GM19397 (cell line): ENCODE data around the gene TSPO.

Experiments
- ATAC-seq: cut with Tn5 transposase; IDR thresholded peaks from one replicate; pipeline ENCODE4 v1.9.1; 2021; ENCODE audit warnings: mild to moderate bottlenecking, moderate library complexity; ENCODE audit not compliant: unreplicated experiment

Gene TSPO

DNA sequence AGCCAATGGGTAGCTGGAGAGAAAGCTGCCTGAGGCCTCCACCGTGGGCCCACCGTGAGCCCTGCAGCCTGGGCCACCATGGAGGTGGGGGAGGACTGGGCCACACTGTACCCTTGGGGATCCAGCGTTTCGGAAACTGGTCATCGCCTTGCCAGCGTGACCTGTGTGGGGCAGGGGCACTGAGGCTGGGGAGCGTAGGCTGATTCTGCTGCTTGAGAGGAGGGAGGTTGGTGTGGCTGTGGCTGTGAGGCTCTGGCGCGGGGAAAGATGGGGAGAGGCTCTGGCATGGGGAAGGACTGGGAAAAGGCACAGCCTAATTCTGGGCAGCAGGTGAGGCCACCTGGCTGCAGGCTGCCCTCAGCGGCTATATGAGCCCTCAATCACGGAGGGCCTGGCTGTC lies 48.2 kb downstream of the TSPO start:
- ATAC-seq = no peak

DNA sequence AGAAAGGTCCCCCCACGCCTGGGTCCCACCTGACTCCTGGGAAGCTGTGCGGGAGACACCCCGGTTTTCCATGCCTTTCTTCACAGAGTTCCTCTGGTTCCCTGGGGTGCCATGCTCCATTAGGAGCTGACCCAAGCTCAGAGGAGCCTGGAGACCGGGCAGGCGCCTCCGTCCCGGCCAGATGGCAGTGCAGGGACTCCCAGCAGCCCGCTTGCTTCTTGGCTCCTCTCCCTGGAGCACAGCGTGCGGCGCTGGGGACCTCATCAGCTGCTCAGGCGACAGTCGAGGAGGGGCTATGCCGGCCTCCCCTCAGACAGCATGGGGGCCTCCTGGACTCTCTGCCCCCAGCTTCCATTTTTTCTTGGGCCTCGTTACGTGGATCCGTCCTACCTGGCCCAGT lies 48.7 kb downstream of the TSPO start:
- ATAC-seq = no peak

DNA sequence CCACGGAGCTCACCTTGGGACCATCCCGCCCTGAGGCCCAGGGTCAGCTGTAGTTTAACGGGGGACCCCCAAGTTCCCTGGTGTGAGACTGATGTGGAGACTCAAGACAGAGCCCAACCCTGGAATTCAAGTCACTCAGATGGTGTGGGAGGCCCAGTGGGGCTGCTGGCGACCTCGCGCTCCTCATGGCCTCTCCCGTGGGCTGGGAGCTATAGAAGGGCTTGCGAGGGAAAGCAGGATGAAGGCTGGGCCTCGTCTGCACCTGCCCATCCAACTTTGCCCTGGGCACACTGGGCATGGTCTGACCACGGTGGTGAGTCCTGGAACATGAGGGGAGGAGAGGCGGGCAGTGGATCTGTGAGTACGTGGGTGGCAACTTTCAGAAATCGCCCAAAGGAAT lies 49.2 kb downstream of the TSPO start:
- ATAC-seq = no peak

DNA sequence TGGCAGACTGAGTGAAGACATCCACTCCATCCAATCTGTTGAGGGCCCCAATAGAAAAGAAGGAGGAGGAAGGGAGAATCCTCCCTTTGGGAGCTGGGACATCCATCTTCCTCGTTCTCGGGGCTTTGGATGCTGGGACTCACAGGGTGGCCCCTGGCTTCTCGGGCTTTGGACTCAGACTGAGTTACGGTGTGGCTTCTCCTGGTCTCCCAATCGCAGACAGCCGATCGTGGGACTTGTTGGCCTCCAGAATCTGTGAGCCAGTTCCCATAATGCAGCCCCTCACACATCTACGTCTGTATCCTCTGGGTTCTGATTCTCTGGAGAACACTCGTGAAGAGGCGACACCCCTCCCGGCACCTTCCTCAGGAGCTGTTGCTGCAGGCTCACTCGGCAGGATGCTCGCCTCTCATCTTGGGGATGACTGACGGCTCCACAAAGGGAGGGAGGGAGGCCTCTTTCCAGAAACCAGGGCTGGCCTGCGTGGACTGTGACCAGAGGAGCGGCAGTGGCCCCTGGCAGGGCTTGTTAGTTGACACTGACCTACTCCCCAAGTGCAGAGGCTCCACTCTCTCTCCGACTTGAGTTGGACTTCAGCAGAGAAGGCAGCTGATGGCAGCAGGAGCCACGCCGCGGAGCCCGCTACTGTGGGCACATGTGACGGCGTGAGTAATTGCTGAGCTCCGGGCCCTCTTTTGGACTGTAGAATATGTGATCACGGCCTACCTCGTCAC lies 50.3 kb downstream of the TSPO start:
- no peak for ATAC-seq

DNA sequence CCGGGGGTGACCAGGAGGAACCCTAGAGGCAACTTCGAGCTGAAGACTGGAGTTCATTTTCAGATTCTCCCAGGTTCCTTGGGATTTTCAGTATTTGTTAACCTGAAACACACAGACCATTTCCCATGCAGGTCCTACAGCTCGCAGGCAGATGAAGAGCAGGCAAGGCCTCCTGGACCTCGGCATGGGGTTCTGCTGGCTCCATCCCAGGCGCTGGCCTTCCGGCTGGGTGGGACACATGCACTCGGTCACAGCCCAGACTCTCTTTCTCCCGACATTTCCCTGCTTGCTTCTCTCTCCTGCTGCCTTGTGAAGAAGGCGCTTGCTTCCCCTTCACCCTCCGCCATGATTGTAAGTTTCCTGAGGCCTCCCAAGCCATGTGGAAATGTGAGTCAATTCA lies 51.0 kb downstream of the TSPO start:
- no peak for ATAC-seq

DNA sequence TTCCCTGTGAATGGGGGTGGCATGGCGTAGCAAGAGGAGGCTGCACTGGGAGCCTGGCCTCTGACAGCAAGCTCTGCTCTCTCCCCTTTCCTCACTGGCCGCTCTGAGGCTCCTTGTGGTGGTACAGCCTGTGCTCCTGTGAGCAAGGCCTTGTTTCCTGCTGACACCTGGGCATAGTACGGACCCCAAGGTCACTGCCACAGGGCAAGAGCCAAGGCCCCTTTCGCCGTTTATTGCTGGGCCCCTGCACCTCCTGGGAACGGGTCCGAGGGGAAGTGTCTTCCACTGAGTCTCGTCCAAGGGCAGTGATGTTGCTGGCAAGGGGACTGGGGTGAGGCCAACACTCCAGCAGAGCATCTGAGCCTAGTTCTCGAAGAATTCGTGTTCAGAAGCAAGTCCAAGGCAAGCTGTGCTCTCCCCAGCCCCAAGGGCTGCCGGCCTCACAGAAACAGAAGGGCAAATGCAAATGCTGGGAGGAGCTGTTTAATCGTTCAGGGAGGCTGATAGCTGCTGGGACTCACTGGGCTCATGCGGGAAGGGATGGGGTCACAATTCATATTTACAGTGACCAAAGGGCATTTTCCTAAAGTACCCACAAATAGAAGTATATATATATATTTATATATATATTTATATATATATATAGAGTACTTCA lies 51.5 kb downstream of the TSPO start:
- ATAC-seq = no peak

DNA sequence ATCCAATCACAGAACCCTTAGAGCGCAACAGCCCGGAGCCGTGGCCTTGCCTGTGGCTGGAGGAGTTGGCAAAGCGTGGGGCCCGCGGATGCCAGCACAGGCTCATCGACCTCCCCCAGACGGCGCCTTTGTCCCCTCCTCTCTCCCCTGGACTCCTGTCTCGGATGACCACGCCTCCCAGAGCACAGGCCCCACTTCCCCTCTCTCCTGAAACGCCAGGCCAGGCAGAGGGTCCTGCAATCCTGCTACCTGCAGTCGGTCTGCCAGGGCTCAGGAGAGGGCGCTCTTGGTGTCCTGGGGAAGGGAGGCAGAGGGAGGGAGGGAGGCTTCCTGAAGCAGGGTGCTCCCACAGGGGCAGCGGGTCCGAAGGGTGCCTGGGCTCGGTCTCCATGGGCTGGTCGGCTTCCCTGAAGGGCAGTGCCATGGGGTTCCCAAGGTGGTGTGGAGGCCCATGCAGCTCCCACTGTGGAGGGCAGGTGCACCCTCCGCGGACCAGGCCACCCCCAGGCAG lies 52.2 kb downstream of the TSPO start:
- ATAC-seq = no peak

DNA sequence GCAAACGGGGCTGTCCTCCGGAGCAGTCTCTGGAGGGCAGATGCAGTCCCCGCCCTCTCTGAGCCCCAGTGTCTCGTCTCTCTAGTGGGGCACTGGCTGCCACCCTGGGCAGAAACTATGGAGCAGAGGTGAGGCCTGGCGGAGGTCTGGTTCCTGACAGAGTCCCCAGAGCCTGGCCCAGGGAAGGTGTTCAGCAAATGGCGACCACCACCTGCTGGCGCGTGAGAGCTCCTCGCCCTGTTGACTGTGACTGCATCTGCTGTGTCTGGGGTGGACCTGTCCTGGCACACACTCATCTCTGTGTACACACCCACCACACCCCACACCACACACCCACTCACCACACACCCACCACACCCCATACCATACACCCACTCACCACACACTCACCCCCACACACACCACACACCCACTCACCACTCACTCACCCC lies 53.9 kb downstream of the TSPO start:
- no peak for ATAC-seq

DNA sequence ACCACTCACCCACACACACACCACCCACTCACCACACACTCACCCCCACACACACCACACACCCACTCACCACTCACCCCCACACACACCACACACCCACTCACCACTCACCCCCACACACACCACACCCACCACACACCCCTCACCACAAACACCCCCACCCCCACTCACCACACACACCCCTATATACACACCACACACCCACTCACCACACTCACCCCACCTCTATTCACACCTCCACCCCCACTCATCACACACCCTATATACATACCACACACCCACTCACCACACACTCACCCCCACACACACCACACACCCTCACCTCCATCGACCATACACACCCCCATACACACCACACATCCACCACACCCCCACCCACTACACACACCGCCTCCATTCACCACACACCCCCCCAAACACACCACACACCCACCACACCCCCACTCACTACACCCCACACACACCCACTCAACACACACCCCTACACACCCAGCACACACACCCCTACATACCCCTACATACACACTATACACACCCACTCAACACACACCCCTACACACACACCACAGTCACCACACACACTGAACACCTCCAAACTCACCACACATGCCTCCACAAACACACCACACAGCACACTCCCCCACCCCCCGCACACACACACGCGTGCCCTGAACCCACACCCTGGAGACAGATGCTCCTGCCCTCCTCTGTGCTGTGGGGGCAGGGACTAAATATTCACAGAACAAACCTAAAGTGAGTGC lies 54.6 kb downstream of the TSPO start:
- no peak for ATAC-seq

DNA sequence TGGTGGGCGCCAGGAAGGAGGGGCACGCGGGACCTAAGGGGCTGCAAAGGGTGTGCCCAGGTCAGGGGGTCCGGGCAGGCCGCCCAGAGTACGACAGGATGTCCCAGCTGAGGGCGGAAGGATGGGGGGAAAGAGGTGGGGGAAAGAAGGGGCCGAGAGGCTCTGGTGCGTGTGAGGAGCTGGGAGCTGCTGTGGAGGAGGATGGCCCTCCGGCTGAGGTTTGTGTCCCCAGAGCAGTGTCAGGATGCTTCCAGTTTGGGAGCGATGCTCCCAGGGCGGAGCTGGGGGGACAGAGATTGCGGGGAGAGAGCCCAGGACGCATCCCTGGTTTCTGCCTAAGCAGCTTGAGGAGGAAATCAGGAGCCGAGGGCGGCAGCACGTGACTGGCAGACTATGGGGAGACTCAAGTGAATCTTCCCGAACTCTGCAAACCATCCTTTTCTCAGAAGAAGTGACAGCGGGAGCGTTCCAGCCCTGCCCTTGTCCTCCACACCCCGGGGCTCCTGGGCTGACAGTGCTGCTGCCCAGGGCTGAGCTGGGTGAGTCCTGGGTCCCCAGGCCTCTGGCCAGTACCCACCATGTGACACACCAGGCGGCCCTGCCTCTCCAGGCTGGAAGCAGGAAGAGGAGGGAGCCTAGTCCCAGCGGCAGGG lies 55.3 kb downstream of the TSPO start:
- ATAC-seq = no peak

DNA sequence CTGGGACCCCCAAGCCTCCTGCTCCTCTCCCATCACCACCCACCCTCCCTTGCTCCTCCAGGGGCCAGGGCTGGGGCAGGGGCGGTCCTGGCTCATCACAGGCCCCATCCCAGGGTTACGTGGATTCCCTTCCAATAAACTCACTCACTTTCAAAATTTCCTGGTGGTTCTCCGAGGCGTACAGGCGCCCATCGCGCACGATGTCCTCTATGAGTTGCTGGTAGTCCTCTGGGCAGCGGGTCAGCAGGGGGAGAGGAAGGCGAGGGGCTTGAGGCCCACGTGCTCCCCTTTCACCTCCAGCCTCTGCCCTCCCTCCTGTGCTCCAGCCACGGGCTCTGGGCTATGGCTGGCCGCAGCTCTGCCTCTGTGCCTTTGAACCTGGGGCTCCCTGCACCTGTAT lies 56.0 kb downstream of the TSPO start:
- no peak for ATAC-seq

DNA sequence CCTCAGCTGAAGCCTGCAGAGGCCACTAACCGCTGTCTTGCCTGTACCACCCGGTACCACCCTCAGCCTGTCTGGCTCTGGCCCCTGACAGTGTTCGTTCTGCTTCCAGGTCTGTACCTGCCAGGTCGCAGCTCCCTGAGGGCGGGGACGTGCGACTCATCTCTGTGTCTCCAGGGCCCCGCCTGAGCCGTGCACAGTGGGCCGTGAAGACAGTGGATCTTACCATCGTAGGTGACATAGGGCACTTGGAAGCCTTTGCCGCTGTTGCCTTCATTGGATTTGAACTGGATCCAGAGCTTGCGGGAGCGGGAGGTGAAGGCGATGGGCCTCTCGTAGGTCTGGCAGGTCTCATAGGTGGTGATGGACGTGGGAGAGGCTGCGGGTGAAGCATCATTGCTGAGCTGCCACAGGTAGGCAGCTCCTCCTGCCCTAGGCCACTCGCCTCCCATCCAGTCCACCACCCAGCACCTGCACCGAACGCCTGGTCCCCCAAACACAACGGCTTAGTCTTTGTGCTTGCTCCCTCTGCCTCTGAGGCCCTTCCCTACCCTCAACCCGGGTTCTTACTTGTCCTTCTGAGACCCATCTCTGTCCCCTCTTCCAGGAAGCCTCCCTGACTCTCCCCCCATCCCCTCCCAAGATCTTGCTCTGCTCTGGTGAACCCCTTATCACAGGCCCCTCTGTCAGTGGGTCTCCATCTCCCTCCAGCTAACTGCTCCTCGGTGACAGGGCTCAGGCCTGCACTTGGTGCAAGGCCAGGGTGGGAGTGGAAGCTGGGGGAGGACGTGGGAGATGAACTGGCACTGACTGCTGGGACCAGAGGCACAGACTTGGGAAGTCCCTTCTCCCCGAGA lies 56.7 kb downstream of the TSPO start:
- no peak for ATAC-seq

DNA sequence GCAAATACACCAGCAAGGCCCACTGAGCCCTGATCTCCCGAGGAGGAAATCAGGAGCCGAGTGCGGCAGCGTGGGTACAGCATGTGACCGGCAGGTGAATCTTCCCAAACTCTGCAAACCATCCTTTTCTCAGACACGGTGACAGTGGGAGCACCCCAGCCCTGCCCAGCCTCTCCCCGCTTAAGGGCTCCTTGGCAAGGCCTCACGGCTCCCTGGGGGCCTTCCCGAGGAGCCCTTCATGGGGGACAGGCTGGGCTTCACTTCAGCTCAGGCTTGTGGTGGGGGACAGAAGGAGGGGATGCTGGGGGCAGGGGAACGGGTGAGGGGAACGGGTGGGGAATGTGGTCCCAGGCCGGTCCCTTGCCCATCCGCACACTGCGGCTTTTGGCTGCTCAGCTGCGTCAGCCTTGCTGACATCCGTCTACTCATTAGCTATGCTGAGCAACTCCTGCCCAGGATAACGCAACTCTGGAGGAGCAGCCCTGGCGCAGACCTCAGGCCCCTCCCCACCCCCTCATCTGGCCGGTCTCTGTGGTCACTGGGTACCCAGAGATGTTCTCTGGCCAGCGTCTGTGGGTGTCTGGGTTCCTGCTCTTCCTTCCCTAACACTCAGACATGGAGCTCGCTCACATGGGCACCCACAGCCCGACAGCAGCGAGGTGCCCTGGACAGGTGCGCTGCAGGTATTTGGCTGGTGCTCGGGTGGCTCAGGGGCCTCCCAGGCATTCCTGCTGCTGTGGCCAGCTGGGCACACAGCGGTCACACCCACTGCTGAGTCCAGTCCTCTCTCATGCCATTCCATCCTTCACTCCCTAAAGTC lies 57.6 kb downstream of the TSPO start:
- no peak for ATAC-seq

DNA sequence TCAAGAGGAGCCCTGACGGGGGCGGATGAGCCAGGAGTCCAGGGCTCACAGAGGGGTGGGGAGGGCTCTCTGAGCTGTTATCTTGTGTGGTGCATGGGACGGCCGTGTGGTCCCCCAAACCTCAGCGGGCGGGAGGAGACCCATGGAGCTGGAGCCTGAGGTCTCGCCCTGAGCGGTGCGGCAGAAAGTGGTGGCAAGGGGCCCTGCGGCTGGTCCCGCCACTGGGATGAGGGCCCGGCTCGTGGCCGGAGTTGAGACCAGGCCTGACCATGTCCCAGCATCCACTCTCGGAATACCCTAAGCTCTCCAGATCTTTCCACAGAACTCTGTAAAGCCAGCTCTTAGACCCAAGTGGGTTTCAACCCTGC lies 58.1 kb downstream of the TSPO start:
- ATAC-seq = no peak

DNA sequence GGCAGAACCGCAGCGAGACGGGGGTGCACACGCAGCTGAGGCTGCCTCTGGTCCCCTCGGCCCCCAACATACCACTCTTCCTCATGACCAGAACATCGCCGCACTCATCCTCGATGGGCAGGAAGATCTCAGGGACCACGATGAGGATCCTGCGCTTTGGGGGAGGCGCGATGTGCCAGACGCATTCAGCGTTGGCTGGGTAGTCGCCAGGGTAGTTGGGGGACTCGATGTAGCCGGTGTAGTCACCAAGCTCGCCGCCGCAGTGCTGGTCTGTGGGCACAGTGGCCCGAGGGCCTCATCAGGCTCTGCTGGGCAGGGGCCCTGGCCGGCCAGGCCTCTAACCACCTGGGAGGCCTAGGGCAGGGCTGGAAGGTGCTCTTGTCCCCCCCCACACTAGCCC lies 58.6 kb downstream of the TSPO start:
- ATAC-seq = no peak

DNA sequence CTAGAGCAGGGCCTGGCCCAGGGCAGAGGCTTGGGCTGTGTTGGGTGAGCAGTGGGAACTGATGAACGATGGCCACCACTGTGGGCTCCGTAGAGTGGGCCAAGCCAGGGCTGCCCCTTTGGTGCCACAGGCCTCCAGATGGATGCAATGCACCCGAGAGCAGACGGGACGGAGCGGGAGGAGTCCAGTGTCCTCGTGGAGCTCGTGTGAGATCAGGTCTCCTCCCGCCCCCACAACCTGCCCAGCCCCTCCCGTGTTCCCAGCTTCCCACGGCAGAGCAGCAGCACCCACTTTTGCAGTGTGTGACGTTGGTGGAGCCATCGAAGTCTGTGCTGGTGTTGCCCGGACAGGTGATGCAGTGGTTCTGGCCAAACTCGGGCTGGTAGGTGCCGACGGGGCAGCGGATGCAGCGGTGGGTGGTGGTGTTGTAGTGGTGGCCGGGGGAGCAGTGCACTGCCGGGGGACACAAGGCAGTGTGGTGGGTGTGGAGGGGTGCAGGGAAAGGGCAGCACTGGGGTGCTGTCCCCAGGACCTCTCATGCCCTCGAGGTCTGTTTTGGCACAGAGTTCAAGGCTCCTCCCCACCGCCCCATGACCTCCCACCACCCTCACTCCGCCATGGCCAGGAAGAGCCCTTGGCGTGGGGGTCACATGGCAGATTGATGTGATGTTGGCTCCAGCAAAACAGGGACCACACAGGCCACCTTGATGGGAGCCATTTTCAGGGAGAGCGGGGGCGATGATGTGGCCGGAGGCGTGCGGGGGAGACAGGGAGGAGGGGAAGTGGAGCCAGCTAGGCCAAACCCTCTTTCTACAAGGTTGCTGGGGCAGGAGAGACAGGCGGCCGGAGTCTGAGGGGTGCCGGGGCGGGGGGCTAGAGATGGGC lies 59.5 kb downstream of the TSPO start:
- no peak for ATAC-seq

DNA sequence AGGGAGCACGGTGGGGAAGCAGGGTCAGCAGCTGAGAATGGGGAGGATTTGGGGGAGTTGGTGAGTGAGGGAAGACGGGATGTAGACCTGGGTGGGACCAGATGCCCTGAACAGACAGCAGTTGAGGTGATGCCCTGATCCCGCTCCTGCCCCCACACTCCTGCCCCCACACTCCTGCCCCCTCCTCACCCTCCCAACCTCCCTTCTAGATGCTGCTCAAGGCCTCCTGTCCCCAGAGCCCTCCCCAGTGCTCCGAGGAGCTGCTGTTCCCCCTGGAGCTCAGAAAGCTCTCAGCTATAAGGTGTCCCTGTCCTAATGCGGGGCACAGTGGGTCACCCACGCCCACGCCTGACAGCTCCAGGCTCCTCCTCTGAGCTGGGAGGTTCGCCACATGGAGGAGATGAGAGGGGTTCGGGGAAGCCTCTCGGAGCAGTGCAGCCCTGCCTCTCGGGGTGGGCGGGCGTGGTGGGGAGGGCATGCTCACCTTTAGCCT lies 60.6 kb downstream of the TSPO start:
- ATAC-seq = no peak

DNA sequence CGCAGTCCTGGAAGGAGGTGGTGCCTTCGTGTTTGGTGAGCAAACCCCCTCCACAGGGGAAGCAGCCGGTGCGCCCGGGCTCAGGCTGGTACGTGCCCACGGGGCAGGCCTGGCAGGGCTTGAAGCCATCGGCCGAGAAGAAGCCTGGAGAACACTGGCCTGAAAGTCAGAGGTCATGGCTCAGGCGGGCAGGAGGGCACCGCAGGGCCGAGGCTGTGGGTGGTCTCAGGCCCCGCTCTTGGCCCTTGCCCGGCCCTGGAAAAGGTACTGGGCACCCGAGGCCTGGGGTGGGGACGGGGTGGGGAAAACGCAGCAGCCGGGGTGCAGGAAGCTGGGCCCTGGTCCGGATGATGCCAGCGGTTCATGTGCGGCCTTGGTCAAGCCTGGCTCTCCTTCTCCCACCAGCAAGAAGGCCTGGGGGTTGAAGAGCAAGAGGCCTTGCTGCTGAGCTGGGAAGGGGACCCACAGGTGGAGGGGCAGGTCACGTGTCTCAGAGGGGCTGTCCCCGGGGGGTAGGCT lies 61.1 kb downstream of the TSPO start:
- ATAC-seq = no peak
